Measurements from ENCODE around the gene COL1A1.

COL1A1 gene

DNA sequence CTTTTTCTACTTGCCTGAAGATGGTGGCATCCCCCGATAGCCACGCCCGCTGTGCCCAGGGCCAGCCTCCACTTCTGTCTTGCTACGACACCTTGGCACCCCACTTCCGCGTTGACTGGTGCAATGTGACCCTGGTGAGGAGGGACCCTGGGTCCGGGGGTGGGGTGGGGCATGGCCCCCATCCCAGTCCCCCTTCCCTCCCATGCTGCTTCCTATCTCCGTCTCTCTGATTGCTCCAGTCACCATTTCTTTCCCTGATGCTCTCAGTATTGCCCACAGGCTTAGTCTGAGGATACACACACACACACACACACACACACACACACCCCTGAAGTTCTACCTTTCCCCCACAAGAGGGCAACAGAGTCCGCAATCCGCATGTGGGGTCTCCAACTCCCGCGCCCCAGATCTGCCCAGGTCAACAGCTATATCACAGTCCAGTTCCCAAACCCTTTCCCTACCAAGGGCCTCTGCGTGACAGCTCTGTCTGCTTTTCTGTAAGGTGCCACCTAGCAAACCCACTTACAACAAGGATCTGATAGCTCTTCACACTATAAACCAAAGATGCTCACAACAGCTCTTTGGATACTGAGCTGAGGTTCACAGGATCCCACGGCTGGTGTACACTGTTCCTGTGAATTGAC, 32.2 kb downstream of the COL1A1 start:
- peak; percentile 43 for DNase-seq (ENCODE audit: low read depth)
- TF ChIP-seq, protein P1, sequence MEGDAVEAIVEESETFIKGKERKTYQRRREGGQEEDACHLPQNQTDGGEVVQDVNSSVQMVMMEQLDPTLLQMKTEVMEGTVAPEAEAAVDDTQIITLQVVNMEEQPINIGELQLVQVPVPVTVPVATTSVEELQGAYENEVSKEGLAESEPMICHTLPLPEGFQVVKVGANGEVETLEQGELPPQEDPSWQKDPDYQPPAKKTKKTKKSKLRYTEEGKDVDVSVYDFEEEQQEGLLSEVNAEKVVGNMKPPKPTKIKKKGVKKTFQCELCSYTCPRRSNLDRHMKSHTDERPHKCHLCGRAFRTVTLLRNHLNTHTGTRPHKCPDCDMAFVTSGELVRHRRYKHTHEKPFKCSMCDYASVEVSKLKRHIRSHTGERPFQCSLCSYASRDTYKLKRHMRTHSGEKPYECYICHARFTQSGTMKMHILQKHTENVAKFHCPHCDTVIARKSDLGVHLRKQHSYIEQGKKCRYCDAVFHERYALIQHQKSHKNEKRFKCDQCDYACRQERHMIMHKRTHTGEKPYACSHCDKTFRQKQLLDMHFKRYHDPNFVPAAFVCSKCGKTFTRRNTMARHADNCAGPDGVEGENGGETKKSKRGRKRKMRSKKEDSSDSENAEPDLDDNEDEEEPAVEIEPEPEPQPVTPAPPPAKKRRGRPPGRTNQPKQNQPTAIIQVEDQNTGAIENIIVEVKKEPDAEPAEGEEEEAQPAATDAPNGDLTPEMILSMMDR (IDR thresholded peaks at IDR 0.05; ENCODE audit: low read depth, low read length, missing control alignments), result peak; percentile 94
- no peak overlapping the region for H3K4me3 ChIP-seq (ENCODE audit: low read depth, low read length)
- in situ Hi-C loops (cut with HindIII; ENCODE audit: low sequenced_read_pairs), result no loop called here

DNA sequence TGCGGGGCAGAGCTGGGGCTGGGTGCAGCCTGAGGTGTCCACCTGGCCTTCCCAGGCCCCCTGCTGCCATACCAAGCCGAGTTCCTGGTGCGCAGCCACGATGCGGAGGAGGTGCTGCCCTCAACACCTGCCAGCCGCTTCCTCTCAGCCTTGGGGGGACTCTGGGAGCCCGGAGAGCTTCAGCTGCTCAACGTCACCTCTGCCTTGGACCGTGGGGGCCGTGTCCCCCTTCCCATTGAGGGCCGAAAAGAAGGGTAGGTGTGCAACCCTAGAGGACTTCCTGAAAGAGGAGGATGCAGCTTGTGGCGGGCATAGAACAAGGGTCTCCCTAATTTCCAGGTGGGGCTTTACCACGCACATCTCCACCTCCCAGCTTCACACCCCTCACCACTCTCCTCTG, 33.1 kb downstream of the COL1A1 start:
- DNase-seq (ENCODE audit: low read depth), result no peak
- TF ChIP-seq, protein P1 (IDR thresholded peaks at IDR 0.05; ENCODE audit: low read depth, low read length, missing control alignments), result no peak
- H3K4me3 ChIP-seq (ENCODE audit: low read depth, low read length), result no peak overlapping the region
- in situ Hi-C loops (cut with HindIII; ENCODE audit: low sequenced_read_pairs), result no loop called here

GRCh38 chr17:50167371-50167770, 34.1 kb downstream of the COL1A1 start:
- no peak overlapping the region for H3K4me3 ChIP-seq (ENCODE audit: low read depth, low read length)
- in situ Hi-C loops (cut with HindIII; ENCODE audit: low sequenced_read_pairs), result no loop called here

DNA sequence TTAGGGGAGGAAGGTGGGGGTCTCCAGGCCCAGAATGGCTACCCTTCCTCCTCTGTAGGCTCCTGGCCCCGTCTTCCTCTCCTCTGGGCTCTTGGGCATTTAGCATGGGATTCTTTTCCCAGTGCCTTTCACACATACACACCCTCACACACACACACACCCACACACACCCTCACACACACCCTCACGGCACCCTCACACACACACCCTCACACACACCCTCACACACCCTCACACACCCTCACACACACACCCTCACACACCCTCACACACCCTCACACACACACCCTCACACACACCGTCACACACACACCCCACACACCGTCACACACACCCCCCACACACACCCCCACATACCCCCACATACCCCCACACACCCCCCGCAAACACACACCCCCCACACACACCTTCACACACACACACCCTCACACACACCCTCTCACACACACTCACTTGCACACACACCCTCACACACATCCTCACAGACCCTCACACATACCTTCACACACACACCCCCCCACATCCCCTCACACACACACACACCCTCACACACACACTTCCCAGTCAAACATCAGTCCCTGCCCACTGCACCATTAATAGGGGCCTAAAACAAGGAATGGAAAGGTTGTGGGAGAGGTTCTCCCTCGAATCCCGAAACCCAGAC, 34.8 kb downstream of the COL1A1 start:
- TF ChIP-seq, protein P1 (IDR thresholded peaks at IDR 0.05; ENCODE audit: low read depth, low read length, missing control alignments), result no peak
- in situ Hi-C loops (cut with HindIII; ENCODE audit: low sequenced_read_pairs), result no loop called here

More at GRCh38 chr17:50167371-50167770, 34.1 kb downstream of the COL1A1 start:
- no peak for DNase-seq (ENCODE audit: low read depth)
- TF ChIP-seq, protein P1 (IDR thresholded peaks at IDR 0.05; ENCODE audit: low read depth, low read length, missing control alignments), result no peak

GRCh38 chr17:50165867-50166517, 35.4 kb downstream of the COL1A1 start, which contains the start of gene SGCA:
Gene SGCA (plus strand): TSS chr17:50166005. CDS start chr17:50166041, 36 bp downstream.
- TF ChIP-seq, protein P1 (IDR thresholded peaks at IDR 0.05; ENCODE audit: low read depth, low read length, missing control alignments), result no peak
- H3K4me3 ChIP-seq (ENCODE audit: low read depth, low read length), result no peak within 1 kb of the TSS
- DNase-seq (ENCODE audit: low read depth), result no peak
- in situ Hi-C loops (cut with HindIII; ENCODE audit: low sequenced_read_pairs), result no loop called here

More for the DNA sequence above, 34.8 kb downstream of the COL1A1 start:
- H3K4me3 ChIP-seq (ENCODE audit: low read depth, low read length), result no peak overlapping the region
- no peak for DNase-seq (ENCODE audit: low read depth)

DNA sequence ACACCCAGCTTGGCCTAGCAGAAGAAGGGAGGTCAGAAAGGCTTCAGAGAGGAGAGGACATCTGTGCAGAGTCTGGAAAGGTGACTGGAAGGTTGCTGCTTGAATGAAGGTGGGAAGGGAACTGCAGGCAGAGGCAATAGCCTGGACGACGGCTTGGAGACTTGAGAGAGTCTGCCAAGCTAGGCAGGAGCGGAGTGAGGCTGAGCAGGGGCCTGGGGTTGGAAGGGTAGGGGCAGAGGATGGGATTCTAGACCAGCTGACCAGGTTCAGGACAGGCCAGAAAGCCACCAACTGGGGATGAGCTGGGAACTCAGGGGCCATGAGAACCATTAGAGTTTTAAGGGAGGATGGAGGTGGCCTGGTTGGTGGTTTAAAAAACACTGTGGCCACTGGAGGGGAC, 36.0 kb downstream of the COL1A1 start:
- no peak for DNase-seq (ENCODE audit: low read depth)
- TF ChIP-seq, protein P1 (IDR thresholded peaks at IDR 0.05; ENCODE audit: low read depth, low read length, missing control alignments), result no peak
- in situ Hi-C loops (cut with HindIII; ENCODE audit: low sequenced_read_pairs), result no loop called here
- H3K4me3 ChIP-seq (ENCODE audit: low read depth, low read length), result no peak overlapping the region
